ENCODE results near the gene ETDA.
"Not testable (repeated sequence)": the region's sequence is repeated elsewhere in the genome, so short reads cannot be mapped to it uniquely, and the experiment has no call there.

The ETDA gene

GRCh38 chrX:135252011-135252518 is at the start of gene ETDA:
TSS of gene ETDA (plus strand) at chrX:135252061. CDS start at chrX:135253277, 1,216 bp downstream.
- DNase-seq = not testable (repeated sequence)

- not testable (repeated sequence) for DNase-seq
Observed at GRCh38 chrX:135206427-135206826, 45.4 kb upstream of the ETDA start.

- DNase-seq = no peak
Observed at GRCh38 chrX:135213200-135213844, 38.5 kb upstream of the ETDA start.

- not testable (repeated sequence) for DNase-seq
Observed at GRCh38 chrX:135245989-135246388, 5.9 kb upstream of the ETDA start.

GRCh38 chrX:135256087-135256684 is 4.3 kb downstream of the ETDA start:
- not testable (repeated sequence) for DNase-seq

GRCh38 chrX:135256923-135257322 is 5.1 kb downstream of the ETDA start:
- DNase-seq = no peak

GRCh38 chrX:135257469-135257868 is 5.6 kb downstream of the ETDA start:
- no peak for DNase-seq

- DNase-seq = not testable (repeated sequence)
Observed at GRCh38 chrX:135260976-135261375, 9.1 kb downstream of the ETDA start.

GRCh38 chrX:135263376-135263775 is 11.5 kb downstream of the ETDA start:
- not testable (repeated sequence) for DNase-seq

GRCh38 chrX:135264206-135264605 is 12.3 kb downstream of the ETDA start:
- no peak for DNase-seq

GRCh38 chrX:135273162-135273561 is 21.3 kb downstream of the ETDA start:
- DNase-seq = no peak

GRCh38 chrX:135275973-135276372 is 24.1 kb downstream of the ETDA start:
- DNase-seq = no peak

- no peak for DNase-seq
Observed at GRCh38 chrX:135287266-135287823, 35.5 kb downstream of the ETDA start.

- peak; percentile 69 for DNase-seq
Observed at GRCh38 chrX:135295238-135295943, 43.5 kb downstream of the ETDA start.

- no peak for DNase-seq
Observed at GRCh38 chrX:135295944-135296305, 44.1 kb downstream of the ETDA start.

GRCh38 chrX:135302269-135302873 is 50.5 kb downstream of the ETDA start:
- no peak for DNase-seq
